ENCODE data around the gene PCNX3. TPM values are rescaled to one million over a fixed set of nuclear protein-coding genes. Genes with fewer than 3 reads are reported as not detected.

Gene PCNX3
- total and polyA plus RNA-seq, 2 of the 13 experiments (the other 11 are each of a cell fraction or from before 2014, with no cell fraction given), result 16.2 to 23.0 TPM

DNA sequence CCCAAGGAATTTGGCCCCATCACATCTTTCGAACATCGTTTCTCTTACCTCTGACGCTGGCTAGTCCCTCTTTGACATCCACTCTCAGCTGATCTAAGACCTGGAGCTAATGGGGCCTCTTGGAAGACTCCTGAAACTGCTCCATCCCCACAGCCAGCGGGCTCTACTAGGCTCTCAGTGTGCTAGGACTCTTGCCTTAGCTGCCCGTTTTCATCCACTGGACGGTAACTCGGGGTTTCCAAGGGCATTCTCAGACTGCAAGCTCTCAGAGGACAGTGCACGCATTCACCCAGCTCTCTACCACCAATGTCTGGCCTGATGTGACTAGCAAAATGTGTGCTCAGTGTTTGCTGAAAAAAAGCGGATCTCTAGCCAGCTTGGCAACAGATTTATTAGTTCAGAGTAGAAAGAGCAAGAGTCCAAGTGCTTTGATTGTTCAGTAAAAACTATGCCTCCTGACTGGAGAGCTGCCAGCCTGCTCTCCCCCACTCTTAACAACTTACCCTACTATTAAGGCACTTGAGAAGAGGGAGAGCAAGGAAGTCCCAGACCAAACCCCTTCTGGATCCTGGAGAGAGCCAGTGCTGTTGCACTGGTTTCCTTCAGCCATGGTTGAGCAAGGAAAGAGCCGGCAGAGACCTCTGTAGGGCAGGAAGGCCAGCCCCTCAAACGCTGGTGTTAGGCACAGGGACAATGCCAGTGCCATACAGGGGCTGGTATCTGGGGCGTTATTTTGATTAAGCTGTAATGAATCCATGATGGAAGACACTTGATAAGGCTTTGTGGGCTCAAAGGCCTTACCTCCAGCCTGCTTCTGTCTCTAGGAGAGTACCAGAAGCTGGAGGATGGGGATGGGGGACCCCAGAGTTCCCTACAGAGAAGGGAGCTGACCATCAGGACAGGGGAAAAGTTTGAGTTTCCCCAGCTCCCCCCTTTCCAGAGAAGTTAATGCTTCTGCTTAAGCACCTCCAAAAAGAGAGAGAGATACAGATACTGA lies 38.0 kb downstream of the PCNX3 start (continued):
- TF ChIP-seq EP300 (IDR thresholded peaks at IDR 0.05; ENCODE audit: low read depth in 2 of 2, low read length in 2 of 2) (peak in 1 of 2 experiments; percentile 16; a peak in 1 of 4 replicates), EP300 (CRISPR knock-in tag; IDR thresholded peaks at IDR 0.05; ENCODE audit: borderline replicate concordance) (no peak; the same call in 1 of the 2 replicates), ZNF354B (CRISPR knock-in tag; IDR thresholded peaks at IDR 0.05) (no peak), BRCA1 (CRISPR knock-in tag; IDR thresholded peaks at IDR 0.05) (no peak), ZNF264 (CRISPR knock-in tag; IDR thresholded peaks at IDR 0.05) (0 out of 2 replicates have a peak, but pooled peaks have one; percentile 11), ZNF557 (CRISPR knock-in tag; IDR thresholded peaks at IDR 0.05) (no peak), FOXA3 (CRISPR knock-in tag; IDR thresholded peaks at IDR 0.05) (peak; percentile 22; the same call in 1 of the 2 replicates), TBX3 (IDR thresholded peaks at IDR 0.05; ENCODE audit: borderline replicate concordance) (no peak), TRAFD1 (CRISPR knock-in tag; IDR thresholded peaks at IDR 0.05; ENCODE audit: borderline replicate concordance) (no peak), SIN3B (IDR thresholded peaks at IDR 0.05; ENCODE audit: low read length) (no peak), ZNF766 (CRISPR knock-in tag; IDR thresholded peaks at IDR 0.05; ENCODE audit: borderline replicate concordance) (no peak), FOSL2 (CRISPR knock-in tag; IDR thresholded peaks at IDR 0.05) (0 out of 2 replicates have a peak, but pooled peaks have one; percentile 5), HNF4A (CRISPR knock-in tag; IDR thresholded peaks at IDR 0.05) (peak; percentile 82), KDM4B (CRISPR knock-in tag; IDR thresholded peaks at IDR 0.05) (no peak), NFKB2 (CRISPR knock-in tag; IDR thresholded peaks at IDR 0.05; ENCODE audit: borderline replicate concordance) (no peak), ZNF501 (CRISPR knock-in tag; IDR thresholded peaks at IDR 0.05) (peak; percentile 75), ZNF367 (CRISPR knock-in tag; IDR thresholded peaks at IDR 0.05; ENCODE audit: borderline replicate concordance) (no peak), NFIC (IDR thresholded peaks at IDR 0.05; ENCODE audit: low read length) (peak; percentile 62; the same call in 1 of the 2 replicates), HMG20A (CRISPR knock-in tag; IDR thresholded peaks at IDR 0.05; ENCODE audit: borderline replicate concordance) (no peak; the same call in 1 of the 2 replicates), ZKSCAN5 (CRISPR knock-in tag; IDR thresholded peaks at IDR 0.05) (no peak), ZNF343 (CRISPR knock-in tag; IDR thresholded peaks at IDR 0.05) (peak; percentile 29; the same call in 1 of the 2 replicates)
- TF ChIP-seq, protein P1, sequence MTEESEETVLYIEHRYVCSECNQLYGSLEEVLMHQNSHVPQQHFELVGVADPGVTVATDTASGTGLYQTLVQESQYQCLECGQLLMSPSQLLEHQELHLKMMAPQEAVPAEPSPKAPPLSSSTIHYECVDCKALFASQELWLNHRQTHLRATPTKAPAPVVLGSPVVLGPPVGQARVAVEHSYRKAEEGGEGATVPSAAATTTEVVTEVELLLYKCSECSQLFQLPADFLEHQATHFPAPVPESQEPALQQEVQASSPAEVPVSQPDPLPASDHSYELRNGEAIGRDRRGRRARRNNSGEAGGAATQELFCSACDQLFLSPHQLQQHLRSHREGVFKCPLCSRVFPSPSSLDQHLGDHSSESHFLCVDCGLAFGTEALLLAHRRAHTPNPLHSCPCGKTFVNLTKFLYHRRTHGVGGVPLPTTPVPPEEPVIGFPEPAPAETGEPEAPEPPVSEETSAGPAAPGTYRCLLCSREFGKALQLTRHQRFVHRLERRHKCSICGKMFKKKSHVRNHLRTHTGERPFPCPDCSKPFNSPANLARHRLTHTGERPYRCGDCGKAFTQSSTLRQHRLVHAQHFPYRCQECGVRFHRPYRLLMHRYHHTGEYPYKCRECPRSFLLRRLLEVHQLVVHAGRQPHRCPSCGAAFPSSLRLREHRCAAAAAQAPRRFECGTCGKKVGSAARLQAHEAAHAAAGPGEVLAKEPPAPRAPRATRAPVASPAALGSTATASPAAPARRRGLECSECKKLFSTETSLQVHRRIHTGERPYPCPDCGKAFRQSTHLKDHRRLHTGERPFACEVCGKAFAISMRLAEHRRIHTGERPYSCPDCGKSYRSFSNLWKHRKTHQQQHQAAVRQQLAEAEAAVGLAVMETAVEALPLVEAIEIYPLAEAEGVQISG (CRISPR knock-in tag; IDR thresholded peaks at IDR 0.05), result no peak
- TF ChIP-seq, protein P2, sequence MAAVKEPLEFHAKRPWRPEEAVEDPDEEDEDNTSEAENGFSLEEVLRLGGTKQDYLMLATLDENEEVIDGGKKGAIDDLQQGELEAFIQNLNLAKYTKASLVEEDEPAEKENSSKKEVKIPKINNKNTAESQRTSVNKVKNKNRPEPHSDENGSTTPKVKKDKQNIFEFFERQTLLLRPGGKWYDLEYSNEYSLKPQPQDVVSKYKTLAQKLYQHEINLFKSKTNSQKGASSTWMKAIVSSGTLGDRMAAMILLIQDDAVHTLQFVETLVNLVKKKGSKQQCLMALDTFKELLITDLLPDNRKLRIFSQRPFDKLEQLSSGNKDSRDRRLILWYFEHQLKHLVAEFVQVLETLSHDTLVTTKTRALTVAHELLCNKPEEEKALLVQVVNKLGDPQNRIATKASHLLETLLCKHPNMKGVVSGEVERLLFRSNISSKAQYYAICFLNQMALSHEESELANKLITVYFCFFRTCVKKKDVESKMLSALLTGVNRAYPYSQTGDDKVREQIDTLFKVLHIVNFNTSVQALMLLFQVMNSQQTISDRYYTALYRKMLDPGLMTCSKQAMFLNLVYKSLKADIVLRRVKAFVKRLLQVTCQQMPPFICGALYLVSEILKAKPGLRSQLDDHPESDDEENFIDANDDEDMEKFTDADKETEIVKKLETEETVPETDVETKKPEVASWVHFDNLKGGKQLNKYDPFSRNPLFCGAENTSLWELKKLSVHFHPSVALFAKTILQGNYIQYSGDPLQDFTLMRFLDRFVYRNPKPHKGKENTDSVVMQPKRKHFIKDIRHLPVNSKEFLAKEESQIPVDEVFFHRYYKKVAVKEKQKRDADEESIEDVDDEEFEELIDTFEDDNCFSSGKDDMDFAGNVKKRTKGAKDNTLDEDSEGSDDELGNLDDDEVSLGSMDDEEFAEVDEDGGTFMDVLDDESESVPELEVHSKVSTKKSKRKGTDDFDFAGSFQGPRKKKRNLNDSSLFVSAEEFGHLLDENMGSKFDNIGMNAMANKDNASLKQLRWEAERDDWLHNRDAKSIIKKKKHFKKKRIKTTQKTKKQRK (IDR thresholded peaks at IDR 0.05; ENCODE audit: low read length), result no peak
